ENCODE data around the gene RUNX2. TPM values are rescaled to one million over a fixed set of nuclear protein-coding genes. Genes with fewer than 3 reads are reported as not detected.

RUNX2 gene
- total RNA-seq, 1 donor: 10.4 TPM

DNA sequence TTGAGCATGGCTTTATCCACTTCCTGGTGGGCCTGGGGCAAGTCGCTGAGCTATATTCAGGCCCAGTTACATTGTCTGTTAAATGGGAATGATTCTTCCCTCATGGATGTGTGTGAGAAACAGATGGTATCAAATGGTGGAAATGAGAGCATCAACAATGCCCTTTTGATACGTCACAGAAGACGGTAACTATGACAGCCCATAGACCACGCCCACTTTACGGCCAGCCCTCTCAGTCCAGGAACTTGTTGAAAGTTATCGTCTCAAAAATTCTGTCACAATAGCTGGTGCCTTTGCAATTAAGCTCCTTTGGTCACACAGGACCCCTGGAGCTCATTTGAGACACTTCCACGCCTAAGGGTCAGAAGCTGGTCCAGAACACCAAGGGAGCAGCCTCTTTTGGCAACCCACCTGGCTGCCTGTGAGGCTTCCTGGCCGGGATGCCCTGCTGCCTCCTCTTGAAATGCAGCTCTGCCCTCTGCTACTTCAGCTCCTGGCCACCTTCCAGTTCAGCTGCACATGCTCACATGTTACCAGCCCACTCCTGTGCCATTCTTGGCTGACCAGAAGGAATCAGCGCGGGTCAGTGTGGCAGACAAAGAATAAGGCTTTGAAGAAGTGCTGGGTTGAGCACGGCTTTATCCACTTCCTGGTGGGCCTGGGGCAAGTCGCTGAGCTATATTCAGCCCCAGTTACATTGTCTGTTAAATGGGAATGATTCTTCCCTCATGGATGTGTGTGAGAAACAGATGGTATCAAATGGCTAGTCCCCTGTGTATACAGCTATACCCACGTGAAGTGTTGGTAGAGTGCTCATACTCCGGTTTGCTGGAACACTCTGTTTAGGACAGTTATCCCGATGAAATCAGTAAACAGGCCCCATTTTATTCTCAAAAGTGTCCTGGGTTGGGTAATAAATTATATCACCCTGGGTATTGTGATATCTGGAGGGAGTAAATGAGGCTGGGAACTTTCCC is 248.8 kb downstream of the RUNX2 start:
- H3K4me3 ChIP-seq (ENCODE audit: low read length): no peak overlapping the region

DNA sequence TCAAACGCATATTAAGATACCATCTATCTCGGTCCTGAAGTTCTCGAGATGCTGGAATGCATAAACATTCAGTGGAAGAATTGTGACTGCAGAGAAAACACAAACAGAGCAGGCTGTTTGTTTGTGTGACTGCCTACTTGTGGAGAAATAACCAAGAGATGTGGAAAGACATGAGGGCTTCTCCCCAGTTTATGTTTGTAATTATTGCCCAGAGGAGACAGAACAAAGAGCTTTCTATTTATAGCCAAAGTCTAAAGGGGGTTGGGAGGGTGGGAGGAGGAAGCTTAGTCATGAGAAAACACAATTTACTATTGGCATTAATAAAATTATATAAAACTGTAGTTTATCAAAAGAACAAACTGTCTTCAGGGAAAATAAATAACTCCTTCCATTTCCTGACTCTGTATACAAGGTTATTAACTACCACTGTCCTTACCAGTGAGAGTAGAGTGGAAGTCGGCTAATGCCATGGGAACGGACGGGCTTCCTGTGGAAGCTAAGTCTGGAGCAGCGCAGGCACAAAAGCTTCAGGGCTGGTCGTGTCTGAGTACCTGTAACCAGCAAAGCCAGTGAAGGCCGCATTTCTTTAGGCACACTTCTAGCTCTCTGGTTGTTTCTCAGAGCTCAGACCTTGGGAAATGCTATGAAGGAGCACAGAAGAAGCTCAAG is 249.8 kb downstream of the RUNX2 start:
- Histone ChIP-seq H3K4me1 (ENCODE audit: insufficient read depth, low read length) (peaks cover under 1% of the 10 kb centered on the region), H3K9me3 (ENCODE audit: low read depth, low read length) (peaks cover 6% of the 10 kb centered on the region), H3K27me3 (ENCODE audit: insufficient read depth, low read length) (no peaks in the 10 kb centered on the region), H3K4me3 (ENCODE audit: low read length) (no peak overlapping the region)

More for the DNA sequence above, 248.8 kb downstream of the RUNX2 start:
- Histone ChIP-seq H3K27me3 (ENCODE audit: insufficient read depth, low read length) (no peaks in the 10 kb centered on the region), H3K9me3 (ENCODE audit: low read depth, low read length) (peaks cover 6% of the 10 kb centered on the region), H3K4me1 (ENCODE audit: insufficient read depth, low read length) (peaks cover 7% of the 10 kb centered on the region)

DNA sequence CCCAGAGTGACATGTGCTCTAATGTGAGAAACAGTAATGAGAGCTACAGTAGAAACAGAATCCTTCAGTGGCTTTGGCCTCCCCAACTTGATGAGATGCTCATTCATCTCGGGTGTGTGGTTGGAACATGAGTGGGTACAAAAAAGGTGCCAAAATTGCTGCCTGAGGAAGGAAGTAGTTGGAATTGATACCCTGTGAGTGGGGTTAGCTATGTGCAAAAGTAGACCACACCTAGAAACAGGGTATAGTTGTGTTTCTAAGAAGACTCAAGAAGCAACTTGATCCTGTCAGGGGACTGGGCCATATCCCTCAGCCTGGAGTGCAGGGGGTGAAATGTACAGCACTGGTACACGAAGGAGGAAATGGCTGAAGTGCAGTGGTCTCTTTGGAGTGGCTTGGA is 256.0 kb downstream of the RUNX2 start:
- no peaks in the 10 kb centered on the region for H3K27me3 ChIP-seq (ENCODE audit: insufficient read depth, low read length)
- peaks cover 41% of the 10 kb centered on the region for H3K4me1 ChIP-seq (ENCODE audit: insufficient read depth, low read length)
- peaks cover 6% of the 10 kb centered on the region for H3K9me3 ChIP-seq (ENCODE audit: low read depth, low read length)
- no peak overlapping the region for H3K4me3 ChIP-seq (ENCODE audit: low read length)

DNA sequence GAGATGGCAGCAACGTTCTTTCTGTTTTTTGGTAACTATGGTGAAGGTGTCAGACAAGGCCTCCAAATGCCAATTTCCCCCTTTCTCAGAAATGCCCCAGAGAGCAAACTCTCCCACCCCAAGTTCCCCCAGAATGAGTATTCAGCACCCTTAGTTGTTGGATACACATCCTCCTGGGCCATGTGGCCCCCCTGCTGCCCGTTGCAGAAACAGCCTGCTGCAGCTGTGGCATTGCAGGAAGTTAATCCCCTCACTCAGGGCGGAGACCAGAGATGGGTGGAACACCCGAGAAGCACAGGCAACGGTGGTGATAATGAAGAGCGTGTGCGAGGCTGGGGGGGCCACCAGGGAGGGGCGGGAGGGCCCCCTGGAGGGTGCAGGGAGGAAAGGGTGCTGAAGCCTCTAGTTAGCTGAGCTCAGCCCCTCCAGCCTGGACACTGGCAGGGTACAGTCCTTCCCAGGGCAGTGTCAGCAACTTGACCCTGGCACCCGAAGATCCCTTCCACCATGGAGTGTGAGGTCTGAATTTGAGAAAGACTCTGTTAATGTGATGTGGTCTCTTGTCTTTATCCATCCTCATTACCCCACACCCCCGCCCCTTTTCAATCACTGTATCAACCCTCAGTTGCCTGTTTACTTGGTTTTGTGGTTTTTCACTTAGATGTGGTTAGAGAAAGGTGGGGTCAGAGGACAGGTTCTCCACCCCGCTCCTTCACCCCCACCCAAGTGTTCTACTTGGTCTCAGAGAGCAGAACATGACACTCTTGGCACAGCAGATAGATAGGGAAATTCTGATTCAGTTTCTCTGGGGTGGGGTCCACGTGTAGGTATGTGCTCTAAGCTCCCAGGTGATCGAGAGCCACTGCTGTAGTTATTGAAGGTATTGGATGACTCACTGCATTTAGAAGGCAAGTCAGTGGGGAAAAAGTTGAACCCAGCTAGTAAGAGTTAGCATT is 258.4 kb downstream of the RUNX2 start:
- Histone ChIP-seq H3K4me3 (ENCODE audit: low read length) (no peak overlapping the region), H3K27me3 (ENCODE audit: insufficient read depth, low read length) (no peaks in the 10 kb centered on the region), H3K4me1 (ENCODE audit: insufficient read depth, low read length) (peaks cover 60% of the 10 kb centered on the region), H3K9me3 (ENCODE audit: low read depth, low read length) (peaks cover 4% of the 10 kb centered on the region)

DNA sequence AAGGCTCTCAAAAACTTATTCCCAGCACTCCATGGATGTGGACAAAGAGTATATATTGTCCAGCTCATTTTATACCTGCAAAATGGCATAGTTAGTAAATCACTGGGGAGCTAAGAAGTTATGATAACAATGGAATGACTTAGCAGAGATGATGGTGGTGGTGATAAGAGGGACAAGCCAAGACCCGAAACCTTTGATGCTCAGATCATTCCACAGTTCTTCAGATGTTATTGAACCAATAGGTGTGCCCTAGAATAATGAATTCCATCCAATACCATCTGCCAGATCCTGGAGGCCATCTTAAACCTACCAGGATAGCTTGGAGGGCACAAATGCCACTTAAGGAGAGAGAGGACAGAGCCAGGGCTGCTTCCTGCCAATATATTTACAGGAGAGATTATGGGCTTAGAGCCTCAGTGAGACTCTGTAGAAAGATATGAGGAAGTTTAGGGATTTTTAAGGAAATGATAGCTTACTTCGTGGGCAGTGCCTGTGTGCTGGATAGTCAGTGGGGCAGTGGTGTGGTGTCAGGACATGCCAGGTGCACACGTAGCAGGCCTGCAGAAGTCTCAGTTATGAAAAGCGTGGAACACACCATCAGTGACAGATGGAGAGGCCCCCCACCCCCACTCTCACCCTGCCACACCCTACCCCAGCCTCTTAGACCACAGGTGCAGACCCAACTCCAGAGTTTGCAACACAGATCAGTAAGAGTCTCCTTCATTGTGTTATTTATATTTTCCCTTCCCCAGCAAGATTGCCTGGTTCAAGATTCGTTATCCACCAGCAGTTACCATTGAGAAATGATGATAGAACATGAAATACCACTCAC is 259.3 kb downstream of the RUNX2 start:
- H3K4me1 ChIP-seq (ENCODE audit: insufficient read depth, low read length): peaks cover 60% of the 10 kb centered on the region
- H3K4me3 ChIP-seq (ENCODE audit: low read length): no peak overlapping the region
- H3K27me3 ChIP-seq (ENCODE audit: insufficient read depth, low read length): no peaks in the 10 kb centered on the region

DNA sequence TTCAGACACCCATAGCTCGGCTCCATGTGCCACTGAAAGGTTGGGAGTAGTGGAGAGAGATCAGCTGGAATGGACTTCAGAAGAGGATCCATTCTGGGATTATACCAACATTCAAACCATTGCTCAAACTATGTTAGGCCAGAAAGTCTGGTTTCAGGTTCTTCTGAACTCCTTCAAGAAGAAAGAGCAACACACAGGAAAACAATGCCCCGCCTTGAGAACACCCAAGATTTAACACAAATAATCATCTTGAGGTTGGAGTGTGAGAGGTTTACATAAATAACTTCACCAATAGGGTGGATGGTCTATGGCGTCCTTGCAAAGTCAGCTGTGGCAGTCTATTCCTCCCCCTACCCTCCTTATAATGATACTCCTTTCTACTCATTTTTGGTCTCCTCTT is 261.2 kb downstream of the RUNX2 start:
- no peaks in the 10 kb centered on the region for H3K9me3 ChIP-seq (ENCODE audit: low read depth, low read length)
- H3K4me1 ChIP-seq (ENCODE audit: insufficient read depth, low read length): peaks cover 55% of the 10 kb centered on the region
- H3K4me3 ChIP-seq (ENCODE audit: low read length): no peak overlapping the region

More for the DNA sequence above, 259.3 kb downstream of the RUNX2 start:
- no peaks in the 10 kb centered on the region for H3K9me3 ChIP-seq (ENCODE audit: low read depth, low read length)

DNA sequence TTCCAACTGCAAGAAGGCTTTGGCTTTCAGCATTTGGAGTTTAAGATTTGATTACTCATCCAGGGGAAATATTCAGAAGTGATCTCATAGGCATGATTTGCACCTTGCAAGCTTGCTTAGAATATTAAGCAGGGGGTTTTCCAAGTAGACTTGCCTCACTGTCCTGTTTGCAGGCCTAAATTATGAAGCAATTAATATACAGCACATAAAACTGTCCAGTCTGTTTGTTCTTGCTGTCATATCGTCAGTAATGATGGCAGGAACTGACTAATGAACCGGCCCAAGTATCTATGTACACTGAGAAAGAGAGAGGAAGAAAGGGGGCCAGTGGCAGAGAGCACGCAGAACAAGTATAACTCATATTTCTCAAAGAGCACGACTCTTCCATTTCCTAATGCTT is 262.1 kb downstream of the RUNX2 start:
- H3K27me3 ChIP-seq (ENCODE audit: insufficient read depth, low read length): no peaks in the 10 kb centered on the region
- H3K4me1 ChIP-seq (ENCODE audit: insufficient read depth, low read length): peaks cover 48% of the 10 kb centered on the region
- no peaks in the 10 kb centered on the region for H3K9me3 ChIP-seq (ENCODE audit: low read depth, low read length)
- no peak overlapping the region for H3K4me3 ChIP-seq (ENCODE audit: low read length)

More for the DNA sequence above, 261.2 kb downstream of the RUNX2 start:
- H3K27me3 ChIP-seq (ENCODE audit: insufficient read depth, low read length): no peaks in the 10 kb centered on the region

DNA sequence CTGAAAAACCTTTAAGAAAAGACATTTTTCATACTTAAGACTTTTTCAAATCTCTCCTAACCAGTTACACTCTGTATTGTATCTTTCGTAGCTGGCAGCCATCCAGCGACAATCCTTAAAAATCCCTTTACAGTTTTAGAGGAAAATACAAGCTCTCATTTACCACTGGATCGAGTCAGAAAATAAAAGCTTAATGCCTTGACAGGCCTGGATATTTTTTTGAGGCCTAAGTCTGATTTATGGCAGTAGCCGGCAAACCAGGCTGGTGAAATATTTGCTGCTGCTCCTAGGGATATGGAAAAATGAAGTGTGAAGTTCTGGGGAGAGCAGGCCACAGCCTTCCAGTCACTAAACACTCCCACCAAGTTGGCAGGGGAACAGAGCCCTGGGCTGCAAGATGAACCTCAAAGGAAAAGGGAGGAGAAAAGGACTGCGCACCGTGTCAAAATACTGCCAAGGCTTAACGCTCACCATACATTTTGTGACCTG is 262.6 kb downstream of the RUNX2 start:
- Histone ChIP-seq H3K27me3 (ENCODE audit: insufficient read depth, low read length) (no peaks in the 10 kb centered on the region), H3K4me1 (ENCODE audit: insufficient read depth, low read length) (peaks cover 43% of the 10 kb centered on the region), H3K9me3 (ENCODE audit: low read depth, low read length) (no peaks in the 10 kb centered on the region), H3K4me3 (ENCODE audit: low read length) (no peak overlapping the region)

DNA sequence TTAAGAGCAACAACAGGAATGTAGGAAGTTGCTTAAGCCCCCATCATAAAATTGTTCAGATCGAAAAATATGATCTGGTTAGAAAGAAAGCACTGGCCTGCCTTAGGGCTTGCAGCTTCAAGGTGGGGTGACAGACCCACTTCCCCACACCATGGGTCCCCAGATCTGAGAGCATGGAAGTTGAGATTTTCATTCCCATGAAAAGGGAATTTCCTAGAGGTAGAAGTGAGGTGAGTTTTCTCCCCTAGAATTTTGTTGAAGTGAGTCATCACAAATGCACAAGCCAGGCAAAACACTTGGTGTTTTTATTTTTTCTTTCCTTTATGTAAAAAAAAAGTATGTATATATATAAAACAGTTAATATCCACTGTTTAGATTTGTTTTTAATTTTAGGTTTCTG is 263.2 kb downstream of the RUNX2 start:
- no peak overlapping the region for H3K4me3 ChIP-seq (ENCODE audit: low read length)
- H3K4me1 ChIP-seq (ENCODE audit: insufficient read depth, low read length): peaks cover 37% of the 10 kb centered on the region
- H3K27me3 ChIP-seq (ENCODE audit: insufficient read depth, low read length): no peaks in the 10 kb centered on the region
- H3K9me3 ChIP-seq (ENCODE audit: low read depth, low read length): no peaks in the 10 kb centered on the region

DNA sequence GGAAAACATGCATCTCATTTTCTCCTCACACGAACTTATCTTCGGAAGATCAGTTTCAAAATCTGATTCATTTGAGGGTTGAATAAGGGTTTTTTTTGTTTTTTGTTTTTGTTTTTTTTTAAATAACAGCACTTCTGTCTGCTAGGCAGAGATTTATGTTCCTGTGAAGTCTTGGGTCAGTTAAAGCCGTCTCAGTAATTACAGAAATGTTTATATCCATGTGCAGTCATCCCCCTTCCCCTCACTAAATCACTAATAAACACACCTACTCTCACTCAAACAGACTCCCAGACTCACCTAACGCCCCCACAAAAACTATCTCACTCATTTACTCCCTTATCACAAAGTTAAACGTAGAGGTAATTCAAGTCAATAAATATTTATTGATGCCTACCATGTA is 263.8 kb downstream of the RUNX2 start:
- H3K9me3 ChIP-seq (ENCODE audit: low read depth, low read length): no peaks in the 10 kb centered on the region
- no peak overlapping the region for H3K4me3 ChIP-seq (ENCODE audit: low read length)
- no peaks in the 10 kb centered on the region for H3K27me3 ChIP-seq (ENCODE audit: insufficient read depth, low read length)
- H3K4me1 ChIP-seq (ENCODE audit: insufficient read depth, low read length): peaks cover 31% of the 10 kb centered on the region

DNA sequence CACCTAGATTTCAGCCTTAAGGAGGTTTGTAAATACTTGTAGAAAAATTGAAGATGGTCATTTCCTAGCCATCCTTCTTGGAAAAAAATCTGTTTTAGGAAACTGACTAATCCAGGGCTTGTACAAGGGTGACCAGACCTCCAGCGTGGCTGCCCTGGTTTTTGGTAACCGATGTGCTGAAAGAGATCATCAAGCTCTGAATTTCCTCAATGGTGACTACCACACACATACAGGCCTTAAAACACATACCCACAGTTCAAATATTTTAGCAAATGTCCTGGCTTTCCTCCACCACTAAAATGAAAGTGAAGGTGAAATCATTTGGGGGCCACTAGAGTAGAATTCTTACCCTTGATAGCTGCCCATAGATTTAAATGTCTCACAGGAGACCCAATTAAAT is 264.9 kb downstream of the RUNX2 start:
- Histone ChIP-seq H3K27me3 (ENCODE audit: insufficient read depth, low read length) (no peaks in the 10 kb centered on the region), H3K4me3 (ENCODE audit: low read length) (no peak overlapping the region), H3K9me3 (ENCODE audit: low read depth, low read length) (no peaks in the 10 kb centered on the region), H3K4me1 (ENCODE audit: insufficient read depth, low read length) (peaks cover 22% of the 10 kb centered on the region)

DNA sequence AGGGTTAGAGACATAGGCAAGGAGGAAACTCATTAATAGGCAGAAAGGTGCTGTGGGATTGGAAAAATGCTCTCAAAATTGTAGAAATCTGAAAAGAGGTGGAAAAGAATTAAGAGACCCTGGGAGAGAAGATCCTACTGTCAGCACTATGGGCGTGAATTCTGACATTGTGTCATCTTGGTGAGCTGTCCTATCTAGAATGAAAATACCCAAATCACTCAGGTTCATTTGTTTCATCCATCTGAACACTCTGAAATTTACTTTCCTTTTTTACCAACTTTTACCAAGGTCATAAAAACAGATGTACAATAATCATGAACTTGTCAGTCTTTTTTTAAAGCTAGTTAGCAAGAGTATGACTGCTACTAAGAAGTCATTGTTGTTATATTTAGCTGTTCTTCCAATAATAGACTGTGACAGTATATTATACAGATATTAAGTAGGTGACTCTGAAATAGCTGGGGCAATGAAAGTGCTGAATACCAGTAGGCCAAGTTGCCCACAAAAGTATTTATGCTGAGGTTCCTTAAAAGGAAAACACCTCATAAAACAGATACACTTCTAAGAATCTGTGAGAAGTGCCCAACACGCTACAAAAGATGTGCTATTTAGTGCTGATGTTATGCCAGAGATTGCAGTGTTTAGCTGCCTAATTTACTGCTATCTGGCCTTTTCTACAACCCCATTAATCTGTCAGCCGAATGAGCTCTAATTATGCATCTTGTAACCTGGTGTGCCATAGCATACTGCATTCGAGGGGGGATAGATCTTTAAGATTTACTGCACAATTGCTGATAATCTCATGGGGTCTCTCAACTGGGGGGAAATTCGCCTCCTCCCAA is 267.1 kb downstream of the RUNX2 start:
- Histone ChIP-seq H3K27me3 (ENCODE audit: insufficient read depth, low read length) (no peaks in the 10 kb centered on the region), H3K4me3 (ENCODE audit: low read length) (no peak overlapping the region), H3K4me1 (ENCODE audit: insufficient read depth, low read length) (peaks cover 8% of the 10 kb centered on the region), H3K9me3 (ENCODE audit: low read depth, low read length) (peaks cover 2% of the 10 kb centered on the region)

DNA sequence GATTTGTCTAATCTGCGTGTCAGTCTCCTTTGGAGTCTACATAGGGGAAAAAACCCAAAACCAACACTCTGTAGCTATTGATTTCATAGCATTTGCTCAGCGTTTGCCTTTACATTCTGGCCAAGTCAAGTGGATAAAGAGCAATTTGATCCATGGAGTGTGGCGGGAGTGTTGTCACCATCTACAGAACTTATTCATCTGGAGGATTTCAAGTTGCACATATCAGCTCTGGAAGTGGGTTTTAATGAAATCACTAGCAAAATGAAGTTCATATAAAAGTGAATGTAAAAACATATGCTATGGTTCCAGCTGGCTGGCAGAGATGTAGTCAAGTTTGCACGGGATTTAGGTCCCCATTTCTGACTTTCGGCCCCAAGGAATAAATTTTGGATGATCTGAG is 269.3 kb downstream of the RUNX2 start:
- Histone ChIP-seq H3K4me1 (ENCODE audit: insufficient read depth, low read length) (no peaks in the 10 kb centered on the region), H3K9me3 (ENCODE audit: low read depth, low read length) (peaks cover 12% of the 10 kb centered on the region), H3K27me3 (ENCODE audit: insufficient read depth, low read length) (no peaks in the 10 kb centered on the region), H3K4me3 (ENCODE audit: low read length) (no peak overlapping the region)
